GM06990 (cell line): ENCODE data around the gene BIN1.

Experiments used
- DNase-seq: peaks from one replicate; pipeline ENCODE4 v3.0.0-alpha.2; 2011; ENCODE audit not compliant: insufficient read length; ENCODE audit errors: extremely low read depth
- H3K27me3 ChIP-seq: replicated peaks from 2 replicates; pipeline ENCODE4 v1.6.0; 2011; ENCODE audit warnings: low read length; ENCODE audit not compliant: control insufficient read depth, insufficient read depth
- H3K36me3 ChIP-seq: 2 replicates; pipeline ENCODE4 v1.5.1; 2011; ENCODE audit warnings: low read length; ENCODE audit not compliant: control insufficient read depth, insufficient read depth
- H3K4me3 ChIP-seq: replicated peaks from 2 replicates; pipeline ENCODE4 v1.5.1; 2011; ENCODE audit warnings: low read depth, mild to moderate bottlenecking, control low read depth, low read length
- TF ChIP-seq, protein P1 (sequence below): IDR thresholded peaks from 2 replicates; pipeline ENCODE4 v1.5.1; 2011; ENCODE audit warnings: low read length, control low read depth, mild to moderate bottlenecking, inconsistent platforms; ENCODE audit not compliant: insufficient read depth, poor library complexity, severe bottlenecking

BIN1 gene

GRCh38 chr2:127098711-127099110, 8.2 kb downstream of the BIN1 start:
- Histone ChIP-seq H3K27me3 (no peaks in the 10 kb centered on the region; the same call in 1 of the 2 replicates), H3K36me3 (no peaks in the 10 kb centered on the region), H3K4me3 (no peak overlapping the region)
- DNase-seq, result no peak
- TF ChIP-seq, protein P1, sequence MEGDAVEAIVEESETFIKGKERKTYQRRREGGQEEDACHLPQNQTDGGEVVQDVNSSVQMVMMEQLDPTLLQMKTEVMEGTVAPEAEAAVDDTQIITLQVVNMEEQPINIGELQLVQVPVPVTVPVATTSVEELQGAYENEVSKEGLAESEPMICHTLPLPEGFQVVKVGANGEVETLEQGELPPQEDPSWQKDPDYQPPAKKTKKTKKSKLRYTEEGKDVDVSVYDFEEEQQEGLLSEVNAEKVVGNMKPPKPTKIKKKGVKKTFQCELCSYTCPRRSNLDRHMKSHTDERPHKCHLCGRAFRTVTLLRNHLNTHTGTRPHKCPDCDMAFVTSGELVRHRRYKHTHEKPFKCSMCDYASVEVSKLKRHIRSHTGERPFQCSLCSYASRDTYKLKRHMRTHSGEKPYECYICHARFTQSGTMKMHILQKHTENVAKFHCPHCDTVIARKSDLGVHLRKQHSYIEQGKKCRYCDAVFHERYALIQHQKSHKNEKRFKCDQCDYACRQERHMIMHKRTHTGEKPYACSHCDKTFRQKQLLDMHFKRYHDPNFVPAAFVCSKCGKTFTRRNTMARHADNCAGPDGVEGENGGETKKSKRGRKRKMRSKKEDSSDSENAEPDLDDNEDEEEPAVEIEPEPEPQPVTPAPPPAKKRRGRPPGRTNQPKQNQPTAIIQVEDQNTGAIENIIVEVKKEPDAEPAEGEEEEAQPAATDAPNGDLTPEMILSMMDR, result no peak

GRCh38 chr2:127097841-127098651, 8.9 kb downstream of the BIN1 start:
- Histone ChIP-seq H3K36me3 (no peaks in the 10 kb centered on the region), H3K27me3 (no peaks in the 10 kb centered on the region; the same call in 1 of the 2 replicates), H3K4me3 (no peak overlapping the region)
- TF ChIP-seq, protein P1, result no peak
- DNase-seq, result no peak

GRCh38 chr2:127097471-127097765, 9.5 kb downstream of the BIN1 start:
- Histone ChIP-seq H3K27me3 (no peaks in the 10 kb centered on the region), H3K36me3 (no peaks in the 10 kb centered on the region), H3K4me3 (no peak overlapping the region)
- TF ChIP-seq, protein P1, result no peak
- no peak for DNase-seq

DNA sequence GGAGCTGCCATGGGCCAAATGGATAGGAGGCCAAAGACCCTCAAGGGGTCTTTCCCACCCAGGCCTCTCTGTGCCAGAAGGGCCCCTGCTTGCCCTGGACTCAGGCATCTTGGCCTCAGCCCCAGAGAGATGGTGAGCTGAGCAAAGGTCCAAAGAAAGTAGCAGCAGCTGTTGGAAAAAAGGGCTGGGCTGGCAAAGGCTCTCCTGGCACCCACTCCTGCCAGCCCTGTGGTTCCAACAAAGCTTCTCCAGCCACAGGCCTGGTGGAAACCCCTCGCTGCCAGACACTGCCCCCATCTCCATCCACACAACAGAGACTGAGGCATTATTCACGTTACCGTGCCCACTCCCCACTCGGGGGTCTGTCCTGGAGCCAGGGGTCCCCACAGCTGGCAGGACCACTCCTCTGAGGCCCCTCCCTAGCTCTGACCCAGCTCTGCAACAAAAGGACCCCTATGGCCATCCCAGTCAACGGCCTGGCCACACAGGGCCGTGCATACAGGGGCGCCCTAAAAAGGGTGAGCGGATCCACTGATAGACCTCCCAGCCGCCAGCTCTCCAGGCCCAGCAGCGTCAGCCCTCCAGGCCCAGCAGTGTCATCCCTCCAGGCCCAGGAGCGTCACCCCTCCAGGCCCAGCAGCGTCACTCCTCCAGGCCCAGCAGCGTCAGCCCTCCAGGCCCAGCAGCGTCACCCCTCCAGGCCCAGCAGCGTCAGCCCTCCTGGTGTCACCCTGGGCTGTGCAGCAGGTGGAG, 10.1 kb downstream of the BIN1 start:
- Histone ChIP-seq H3K4me3 (no peak overlapping the region), H3K36me3 (no peaks in the 10 kb centered on the region), H3K27me3 (no peaks in the 10 kb centered on the region)
- TF ChIP-seq, protein P1, result no peak
- no peak for DNase-seq

- TF ChIP-seq, protein P1, result no peak
- no peaks in the 10 kb centered on the region for H3K36me3 ChIP-seq
- H3K4me3 ChIP-seq, result no peak overlapping the region
- no peaks in the 10 kb centered on the region for H3K27me3 ChIP-seq
- no peak for DNase-seq
Observed at GRCh38 chr2:127096280-127096679, 10.7 kb downstream of the BIN1 start.
